Choroid plexus epithelial cell (primary cell): Measurements from ENCODE around the gene MGME1.

Experiments
- DNase-seq: peaks from one replicate; pipeline ENCODE4 v3.0.0-alpha.2; 2010; ENCODE audit warnings: low read depth
- H3K4me3 ChIP-seq: 2 replicates; pipeline ENCODE4 v1.5.1; 2011; ENCODE audit warnings: low read depth, mild to moderate bottlenecking, control low read depth, low read length, moderate library complexity
- TF ChIP-seq, protein P1 (sequence below): conservative IDR thresholded peaks from 2 replicates; pipeline ENCODE4 v1.5.1; 2011; ENCODE audit warnings: low read depth, mild to moderate bottlenecking, control low read depth, inconsistent platforms, low read length, moderate library complexity

Gene MGME1

GRCh38 chr20:18011482-18011881, 42.7 kb downstream of the MGME1 start:
- H3K4me3 ChIP-seq = no peak overlapping the region
- no peak for DNase-seq
- TF ChIP-seq, protein P1, sequence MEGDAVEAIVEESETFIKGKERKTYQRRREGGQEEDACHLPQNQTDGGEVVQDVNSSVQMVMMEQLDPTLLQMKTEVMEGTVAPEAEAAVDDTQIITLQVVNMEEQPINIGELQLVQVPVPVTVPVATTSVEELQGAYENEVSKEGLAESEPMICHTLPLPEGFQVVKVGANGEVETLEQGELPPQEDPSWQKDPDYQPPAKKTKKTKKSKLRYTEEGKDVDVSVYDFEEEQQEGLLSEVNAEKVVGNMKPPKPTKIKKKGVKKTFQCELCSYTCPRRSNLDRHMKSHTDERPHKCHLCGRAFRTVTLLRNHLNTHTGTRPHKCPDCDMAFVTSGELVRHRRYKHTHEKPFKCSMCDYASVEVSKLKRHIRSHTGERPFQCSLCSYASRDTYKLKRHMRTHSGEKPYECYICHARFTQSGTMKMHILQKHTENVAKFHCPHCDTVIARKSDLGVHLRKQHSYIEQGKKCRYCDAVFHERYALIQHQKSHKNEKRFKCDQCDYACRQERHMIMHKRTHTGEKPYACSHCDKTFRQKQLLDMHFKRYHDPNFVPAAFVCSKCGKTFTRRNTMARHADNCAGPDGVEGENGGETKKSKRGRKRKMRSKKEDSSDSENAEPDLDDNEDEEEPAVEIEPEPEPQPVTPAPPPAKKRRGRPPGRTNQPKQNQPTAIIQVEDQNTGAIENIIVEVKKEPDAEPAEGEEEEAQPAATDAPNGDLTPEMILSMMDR = no peak

DNA sequence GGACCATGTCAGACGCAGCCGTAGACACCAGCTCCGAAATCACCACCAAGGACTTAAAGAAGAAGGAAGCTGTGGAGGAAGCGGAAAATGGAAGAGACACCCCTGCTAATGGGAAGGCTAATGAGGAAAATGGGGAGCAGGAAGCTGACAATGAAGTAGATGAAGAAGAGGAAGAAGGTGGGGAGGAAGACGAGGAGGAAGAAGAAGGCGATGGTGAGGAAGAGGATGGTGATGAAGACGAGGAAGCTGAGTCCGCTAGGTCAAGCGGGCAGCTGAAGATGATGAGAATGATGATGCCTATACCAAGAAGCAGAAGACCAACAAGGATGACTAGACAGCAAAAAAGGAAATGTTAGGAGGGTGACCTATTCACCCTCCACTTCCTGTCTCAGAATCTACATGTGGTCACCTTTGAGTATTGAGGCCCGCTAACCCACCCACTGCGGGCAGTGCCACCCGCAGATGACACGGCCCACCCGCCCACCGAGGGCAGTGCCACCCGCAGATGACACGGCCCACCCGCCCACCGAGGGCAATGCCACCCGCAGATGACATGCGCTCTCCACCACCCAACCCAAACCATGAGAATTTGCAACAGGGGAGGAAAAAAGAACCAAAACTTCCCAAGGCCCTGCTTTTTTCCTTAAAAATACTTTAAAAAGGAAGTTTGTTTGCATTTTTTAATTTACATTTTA, 43.3 kb downstream of the MGME1 start:
- DNase-seq = no peak
- TF ChIP-seq, protein P1 = no peak
- no peak overlapping the region for H3K4me3 ChIP-seq

- no peak for DNase-seq
- TF ChIP-seq, protein P1 = no peak
- H3K4me3 ChIP-seq = no peak overlapping the region
Observed at GRCh38 chr20:18012901-18013300, 44.1 kb downstream of the MGME1 start.

GRCh38 chr20:18014411-18014810, 45.6 kb downstream of the MGME1 start:
- DNase-seq = no peak
- TF ChIP-seq, protein P1 = no peak

GRCh38 chr20:18016772-18017171, 48.0 kb downstream of the MGME1 start:
- TF ChIP-seq, protein P1 = no peak
- H3K4me3 ChIP-seq = no peak overlapping the region
- DNase-seq = no peak

More at GRCh38 chr20:18014411-18014810, 45.6 kb downstream of the MGME1 start:
- no peak overlapping the region for H3K4me3 ChIP-seq

GRCh38 chr20:18018100-18018499, 49.3 kb downstream of the MGME1 start:
- H3K4me3 ChIP-seq = no peak overlapping the region
- DNase-seq = no peak
- TF ChIP-seq, protein P1 = no peak

DNA sequence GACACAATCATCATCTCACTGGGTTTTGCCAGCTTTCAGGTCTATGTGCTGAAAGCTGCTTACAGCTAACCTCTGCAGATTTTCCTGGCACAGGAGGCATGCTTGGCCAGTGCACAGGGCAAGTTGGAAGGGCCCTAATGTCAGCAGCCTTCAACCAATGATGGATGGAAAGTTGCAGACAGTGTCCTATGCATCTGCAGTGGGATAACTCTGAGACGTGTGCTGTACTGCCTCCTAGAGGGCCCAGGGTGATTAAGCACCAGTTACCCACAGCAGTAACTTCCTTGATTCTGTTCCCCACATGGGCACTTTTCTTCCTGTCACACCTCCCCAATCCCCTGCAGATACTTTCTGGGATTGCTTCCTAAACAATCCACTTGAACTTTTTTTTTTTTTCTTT, 50.2 kb downstream of the MGME1 start:
- peak; percentile 71 for DNase-seq
- TF ChIP-seq, protein P1 = peak; percentile 78
- H3K4me3 ChIP-seq = no peak overlapping the region
